BE2C (cell line): ENCODE measurements around the gene SLC7A4.

Experiments used
- DNase-seq: peaks from one replicate; pipeline ENCODE4 v3.0.0-alpha.2; 2020
- H3K27me3 ChIP-seq: fragments of 250-450 bp; sonication (Bioruptor Pico); 2 replicates; pipeline ENCODE4 v1.5.1; 2020; ENCODE audit warnings: mild to moderate bottlenecking
- H3K36me3 ChIP-seq: fragments of 250-450 bp; sonication (Bioruptor Pico); 2 replicates; pipeline ENCODE4 v1.5.1; 2020; ENCODE audit warnings: mild to moderate bottlenecking
- H3K4me1 ChIP-seq: fragments of 250-450 bp; sonication (Bioruptor Pico); 2 replicates; pipeline ENCODE4 v1.5.1; 2020
- H3K4me3 ChIP-seq: 2 replicates; pipeline ENCODE4 v1.5.1; 2011; ENCODE audit warnings: low read depth, low read length
- H3K9me3 ChIP-seq: fragments of 250-450 bp; sonication (Bioruptor Pico); 2 replicates; pipeline ENCODE4 v1.5.1; 2020
- CTCF ChIP-seq: IDR thresholded peaks from 2 replicates; pipeline ENCODE4 v1.5.1; 2012; ENCODE audit warnings: mild to moderate bottlenecking, low read depth, low read length

Gene SLC7A4

GRCh38 chr22:20980938-20981722, 51.2 kb downstream of the SLC7A4 start:
- DNase-seq: no peak
- no peak for TF ChIP-seq CTCF
- H3K9me3 ChIP-seq: no peaks in the 10 kb centered on the region
- peak overlapping the region; percentile 93 for H3K4me3 ChIP-seq
- H3K36me3 ChIP-seq: peaks cover 5% of the 10 kb centered on the region; the same call in 1 of the 2 replicates
- no peaks in the 10 kb centered on the region for H3K4me1 ChIP-seq
- H3K27me3 ChIP-seq: no peaks in the 10 kb centered on the region

- DNase-seq: no peak
- no peaks in the 10 kb centered on the region for H3K9me3 ChIP-seq
- no peaks in the 10 kb centered on the region for H3K27me3 ChIP-seq
- no peak overlapping the region for H3K4me3 ChIP-seq
- peaks cover 5% of the 10 kb centered on the region; the same call in 1 of the 2 replicates for H3K36me3 ChIP-seq
- H3K4me1 ChIP-seq: no peaks in the 10 kb centered on the region
- TF ChIP-seq CTCF: no peak
Observed at GRCh38 chr22:20980523-20980922, 51.8 kb downstream of the SLC7A4 start.

- no peak for DNase-seq
- H3K9me3 ChIP-seq: no peaks in the 10 kb centered on the region
- H3K36me3 ChIP-seq: 0 out of 2 replicates have a peak, but pooled peaks cover 5% of the 10 kb centered on the region
- no peak overlapping the region for H3K4me3 ChIP-seq
- no peaks in the 10 kb centered on the region for H3K27me3 ChIP-seq
- TF ChIP-seq CTCF: no peak
- no peaks in the 10 kb centered on the region for H3K4me1 ChIP-seq
Observed at GRCh38 chr22:20979940-20980453, 52.4 kb downstream of the SLC7A4 start.

- Histone ChIP-seq H3K36me3 (0 out of 2 replicates have a peak, but pooled peaks cover 5% of the 10 kb centered on the region), H3K9me3 (no peaks in the 10 kb centered on the region), H3K27me3 (no peaks in the 10 kb centered on the region), H3K4me1 (no peaks in the 10 kb centered on the region), H3K4me3 (no peak overlapping the region)
- peak; percentile 77 for DNase-seq
- no peak for TF ChIP-seq CTCF
Observed at GRCh38 chr22:20979243-20979809, 53.0 kb downstream of the SLC7A4 start.
